GM21447 (cell line): ENCODE results near the gene MYCBP2.
"Not testable (repeated sequence)": the region's sequence is repeated elsewhere in the genome, so short reads cannot be mapped to it uniquely, and the experiment has no call there.

ENCODE experiments used
- ATAC-seq: cut with Tn5 transposase; IDR thresholded peaks from one replicate; pipeline ENCODE4 v1.9.1; 2021; ENCODE audit not compliant: unreplicated experiment

MYCBP2 gene

GRCh38 chr13:77305266-77305665 lies 21.6 kb downstream of the MYCBP2 start:
- no peak for ATAC-seq

DNA sequence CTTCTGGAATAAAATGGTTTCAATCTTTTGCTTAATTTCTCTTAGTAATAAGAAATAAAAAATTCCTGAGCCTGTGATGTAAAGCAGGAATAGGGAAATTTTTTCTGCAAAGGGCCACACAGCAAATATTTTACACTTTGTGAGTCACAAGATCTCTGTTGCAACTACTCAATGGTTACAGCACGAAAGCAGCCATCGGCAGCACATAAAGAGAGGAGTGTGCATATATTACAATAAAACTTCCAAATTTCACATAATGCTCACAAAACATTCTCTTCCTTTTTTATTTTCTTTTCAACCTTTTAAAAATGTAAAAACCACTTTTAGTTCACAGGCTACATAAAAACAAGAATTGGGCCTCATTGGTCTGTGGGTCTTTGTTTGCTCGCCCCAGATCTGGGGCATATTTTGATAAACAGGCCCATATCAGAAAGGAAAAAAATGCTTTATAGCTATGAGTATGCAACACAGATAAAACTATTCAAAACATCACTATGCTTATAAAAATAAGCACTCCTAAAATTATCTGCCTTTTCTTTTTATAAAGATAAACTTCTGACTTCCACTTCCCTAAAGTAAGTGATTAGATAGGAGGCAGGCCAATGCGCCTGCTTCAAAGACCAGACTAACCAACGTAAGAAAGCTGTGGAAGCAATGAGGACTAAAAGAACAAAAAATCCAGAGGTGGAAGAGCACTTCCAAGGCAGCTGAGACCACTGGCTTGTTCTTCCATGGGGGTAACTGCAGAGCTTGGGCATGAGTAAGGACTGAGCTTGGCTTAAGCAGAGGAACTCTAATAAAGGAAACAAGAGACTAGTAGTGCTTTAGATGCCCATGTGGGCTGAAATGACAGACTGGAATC lies 26.5 kb downstream of the MYCBP2 start:
- ATAC-seq = peak; percentile 37

DNA sequence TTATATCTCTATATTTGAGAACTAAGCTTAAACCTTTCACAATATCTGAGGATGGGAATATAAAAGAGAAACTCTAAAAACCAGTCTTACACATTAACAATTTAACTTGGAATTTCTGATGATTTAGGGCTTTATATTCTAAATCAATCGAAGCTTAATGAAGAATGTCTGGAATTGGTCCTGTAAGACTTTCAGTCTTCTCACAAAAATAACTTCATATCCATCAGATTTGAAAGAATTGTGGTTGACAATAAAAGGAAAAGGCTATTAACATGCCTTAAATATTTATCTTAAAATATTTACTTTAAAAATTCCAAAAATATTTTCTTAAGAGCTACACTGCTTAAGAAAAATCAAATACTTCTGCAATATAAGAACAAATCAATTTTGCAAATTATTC lies 27.3 kb downstream of the MYCBP2 start:
- no peak for ATAC-seq

GRCh38 chr13:77298426-77298825 lies 28.5 kb downstream of the MYCBP2 start:
- ATAC-seq = peak; percentile 79

DNA sequence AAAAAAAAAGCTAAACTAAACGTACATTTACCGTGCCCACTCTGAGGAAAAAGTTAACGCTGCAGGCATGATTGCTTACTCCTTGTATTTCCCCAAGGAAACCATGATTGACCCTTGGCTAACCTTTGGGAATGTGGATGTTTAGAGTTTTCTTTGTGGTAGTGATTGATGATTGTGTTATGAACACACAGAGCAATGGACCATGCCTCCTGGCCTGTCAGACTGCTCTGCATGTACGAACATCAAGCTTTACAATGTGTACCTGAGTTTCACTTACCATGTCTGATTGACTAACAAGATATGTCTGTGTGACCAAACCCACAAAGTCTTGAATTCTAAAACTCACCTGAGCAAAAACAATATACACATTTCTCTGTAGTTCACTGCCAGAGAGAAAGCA lies 35.1 kb downstream of the MYCBP2 start:
- ATAC-seq = no peak

DNA sequence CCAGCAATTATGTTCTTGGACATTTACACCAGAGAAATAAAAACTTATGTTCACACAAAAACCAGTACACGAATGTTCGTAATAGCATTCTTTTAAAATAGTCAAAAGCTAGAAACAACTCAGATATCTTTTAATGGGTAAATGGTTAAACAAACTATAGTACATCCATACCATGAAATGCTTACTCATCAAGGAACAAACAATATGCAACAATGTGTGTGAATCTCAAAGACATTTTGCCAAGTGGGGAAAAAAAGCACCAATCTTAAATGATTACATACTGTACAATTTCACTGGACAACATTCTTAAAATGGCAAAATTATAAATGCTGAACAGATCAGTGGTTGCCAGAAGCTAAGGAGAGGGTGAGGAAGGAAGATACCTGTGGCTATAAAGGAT lies 36.6 kb downstream of the MYCBP2 start:
- no peak for ATAC-seq

GRCh38 chr13:77289851-77290250 lies 37.0 kb downstream of the MYCBP2 start:
- no peak for ATAC-seq

GRCh38 chr13:77285632-77286031 lies 41.3 kb downstream of the MYCBP2 start:
- ATAC-seq = not testable (repeated sequence)

DNA sequence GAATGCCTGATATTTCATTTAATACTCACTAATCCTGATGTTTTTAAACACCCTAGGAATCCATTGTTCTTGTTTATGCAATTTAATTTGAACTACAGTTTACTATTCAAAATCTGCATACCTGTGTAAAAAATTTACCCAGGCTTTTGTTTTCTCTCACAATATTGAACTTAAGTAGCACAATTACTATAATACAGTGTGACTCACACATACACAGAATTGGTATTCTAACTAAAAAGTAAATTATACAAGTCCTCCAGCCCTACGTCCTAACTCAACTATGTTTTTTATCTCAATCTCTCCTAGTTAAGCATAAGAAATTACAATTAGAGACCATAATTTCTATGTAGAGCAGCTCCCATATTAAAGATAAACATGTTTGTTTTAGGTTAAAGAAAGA lies 41.8 kb downstream of the MYCBP2 start:
- no peak for ATAC-seq

DNA sequence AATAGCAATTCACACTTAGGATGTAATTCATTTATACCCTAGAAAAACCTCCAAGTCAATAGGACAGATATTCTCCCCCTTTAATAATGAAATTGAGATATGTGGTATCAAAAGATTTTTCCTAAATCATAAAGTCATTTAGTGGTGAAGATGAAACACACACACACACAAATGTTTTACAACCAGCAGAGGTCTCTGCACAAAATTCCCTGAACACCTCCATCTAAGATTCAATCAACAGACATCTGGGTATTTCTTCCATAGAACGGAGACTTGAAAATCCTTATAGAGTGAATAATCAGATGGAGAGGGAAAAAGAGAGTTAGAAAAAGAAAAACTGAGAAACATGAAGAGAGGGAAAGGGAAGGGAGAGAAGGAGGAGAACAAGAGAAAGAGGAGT lies 52.8 kb downstream of the MYCBP2 start:
- no peak for ATAC-seq

DNA sequence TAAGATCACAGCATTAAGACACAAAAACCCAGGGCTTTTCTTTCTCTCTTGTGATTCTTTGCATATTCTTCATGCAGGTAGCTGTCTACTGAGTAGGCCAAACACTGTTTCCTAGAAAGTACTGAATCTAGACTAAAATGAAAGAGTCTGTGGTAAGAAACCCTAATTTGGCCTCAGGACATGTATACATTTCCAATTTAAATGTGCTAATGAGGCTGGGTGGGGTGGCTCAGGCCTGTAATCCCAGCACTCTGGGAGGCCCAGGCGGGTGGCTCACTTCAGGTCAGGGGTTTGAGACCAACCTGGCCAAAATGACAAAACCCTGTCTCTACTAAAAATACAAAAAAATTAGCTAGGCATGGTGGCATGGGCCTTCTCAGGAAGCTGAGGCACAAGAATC lies 57.8 kb downstream of the MYCBP2 start:
- no peak for ATAC-seq

GRCh38 chr13:77267362-77267761 lies 59.5 kb downstream of the MYCBP2 start:
- ATAC-seq = no peak

DNA sequence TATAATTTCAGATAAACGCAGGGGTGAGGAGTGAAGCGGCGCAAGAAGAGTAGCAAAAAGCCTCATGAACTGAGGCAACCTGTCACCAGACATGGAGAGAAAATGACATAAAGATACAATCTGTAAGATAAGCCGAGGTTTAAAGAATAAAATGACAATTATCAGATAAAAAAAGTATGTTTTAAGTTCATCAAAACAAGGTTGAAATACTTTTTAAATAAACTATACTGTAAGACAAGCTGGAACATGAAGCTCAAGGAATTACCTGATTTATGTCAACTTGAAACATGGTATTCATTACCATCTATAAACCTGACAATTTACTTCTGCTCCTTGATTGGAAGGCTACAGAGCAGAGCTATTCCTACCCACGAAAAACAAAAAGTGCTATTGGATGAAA lies 61.6 kb downstream of the MYCBP2 start:
- ATAC-seq = no peak

DNA sequence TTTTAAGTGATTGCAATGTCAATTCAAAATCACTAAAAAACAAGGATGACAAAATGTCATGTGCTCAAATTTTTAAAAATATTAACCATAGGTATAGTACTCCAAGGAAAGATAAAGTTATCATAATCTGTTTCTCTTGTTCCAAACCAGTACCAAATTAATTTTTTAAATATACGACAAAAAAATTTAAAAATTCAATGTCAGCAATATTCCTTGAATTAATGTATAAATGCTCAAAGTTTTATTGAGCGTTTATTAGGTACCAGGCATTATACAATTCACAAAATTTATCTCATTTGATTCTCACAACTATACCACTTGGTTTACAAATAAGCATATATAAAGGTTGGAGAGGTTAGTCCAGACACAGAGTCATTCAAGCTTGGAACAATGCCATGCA lies 64.7 kb downstream of the MYCBP2 start:
- ATAC-seq = no peak

DNA sequence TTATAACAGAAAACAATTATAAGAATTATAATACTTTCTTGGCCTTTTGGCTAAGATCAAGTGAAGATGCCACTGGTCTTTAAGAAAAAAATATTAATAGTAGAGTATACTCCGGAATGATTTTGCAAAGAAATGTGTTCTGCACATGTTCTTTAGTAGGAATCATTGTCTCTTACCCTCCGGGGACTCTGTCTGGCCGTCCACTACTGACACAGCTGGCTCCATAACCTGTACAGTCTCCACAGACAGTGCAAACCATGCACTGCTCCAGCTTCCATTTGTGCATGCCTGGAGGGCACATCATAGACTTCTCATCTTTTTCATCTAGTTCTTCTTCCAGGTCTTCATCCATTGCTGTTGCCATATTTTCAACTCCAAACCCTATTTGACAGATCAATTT lies 75.9 kb downstream of the MYCBP2 start:
- no peak for ATAC-seq

- not testable (repeated sequence) for ATAC-seq
Observed at GRCh38 chr13:77245224-77245623, 81.7 kb downstream of the MYCBP2 start.

DNA sequence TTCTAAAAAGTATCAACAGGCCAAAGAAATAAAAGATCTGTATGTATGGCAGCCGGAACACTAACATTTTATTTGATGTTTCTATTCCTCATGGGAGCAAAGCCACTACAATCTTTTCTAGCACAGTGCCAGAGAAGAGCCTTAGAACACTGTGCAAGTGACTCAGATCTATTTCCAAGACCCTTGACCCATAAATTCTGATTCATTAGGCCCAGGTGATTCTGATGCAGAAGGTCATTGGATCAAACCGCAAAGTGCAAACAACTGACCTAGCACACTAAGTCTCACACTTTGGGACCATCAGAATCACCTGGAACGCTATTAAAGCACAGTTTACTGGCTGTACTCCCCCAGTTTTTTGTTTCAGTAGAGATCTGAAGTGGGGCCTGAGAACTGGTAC lies 87.6 kb downstream of the MYCBP2 start:
- ATAC-seq = no peak

DNA sequence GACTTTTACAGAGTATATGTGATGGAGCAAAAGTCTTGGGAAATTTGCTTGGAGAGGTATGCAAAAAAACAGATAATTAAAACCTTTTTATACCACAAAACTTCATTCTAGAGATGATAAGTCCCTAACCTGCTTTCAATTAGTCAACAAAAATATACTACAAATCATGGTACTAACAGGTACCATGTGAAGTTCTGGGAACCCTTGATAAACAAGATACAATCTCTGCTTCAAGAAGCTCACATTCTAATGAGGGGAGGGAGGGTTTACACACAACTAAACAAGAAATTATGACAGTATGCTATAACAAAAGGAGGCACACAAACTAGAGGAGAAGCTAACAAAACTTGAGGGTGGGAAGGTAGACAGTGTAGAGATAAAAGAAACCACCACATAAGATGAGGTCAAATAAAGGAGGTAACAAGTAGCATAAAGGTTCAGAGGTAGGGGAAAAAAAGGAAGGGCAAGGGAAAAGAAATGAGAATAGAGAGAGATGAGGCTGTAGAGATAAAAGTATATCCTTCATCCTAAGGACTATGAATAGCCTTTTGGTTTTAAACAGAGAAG lies 91.4 kb downstream of the MYCBP2 start:
- ATAC-seq = no peak

DNA sequence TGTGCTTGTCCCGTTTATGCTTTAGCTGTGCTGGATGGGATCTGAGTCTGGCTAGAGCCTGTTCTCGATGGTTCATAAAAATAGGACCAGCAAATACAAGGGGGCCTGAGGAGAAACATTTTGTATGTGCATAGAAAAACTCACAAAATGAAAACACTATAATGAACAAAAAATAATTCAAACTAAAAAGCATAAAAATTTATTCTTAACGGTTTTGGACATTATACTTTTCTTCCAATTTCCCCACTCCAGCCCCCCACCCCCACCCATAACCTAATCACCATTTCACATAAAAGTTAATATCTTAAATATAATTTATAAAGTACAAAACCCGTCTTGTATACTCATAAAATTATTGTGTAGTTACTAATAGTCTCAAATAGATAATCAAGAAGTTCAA lies 93.7 kb downstream of the MYCBP2 start:
- ATAC-seq = no peak

DNA sequence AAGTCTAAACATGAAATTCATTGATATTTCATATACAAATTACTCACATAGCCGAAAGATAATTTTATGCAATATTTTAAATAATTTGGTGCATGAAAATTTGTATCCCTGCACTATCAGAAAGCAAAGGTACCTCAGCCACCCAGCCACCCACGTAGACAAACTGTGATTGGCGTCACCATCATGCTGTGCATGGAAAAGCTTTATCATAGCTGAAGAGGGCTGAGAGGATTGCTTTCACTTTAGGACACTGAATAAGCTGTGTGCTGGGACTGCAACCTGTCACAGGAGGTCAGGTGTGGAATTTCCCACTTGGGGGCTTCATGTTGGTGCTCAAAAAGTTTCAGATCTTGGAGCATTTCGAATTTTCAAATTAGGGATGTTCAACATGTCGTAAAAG lies 96.3 kb downstream of the MYCBP2 start:
- no peak for ATAC-seq

DNA sequence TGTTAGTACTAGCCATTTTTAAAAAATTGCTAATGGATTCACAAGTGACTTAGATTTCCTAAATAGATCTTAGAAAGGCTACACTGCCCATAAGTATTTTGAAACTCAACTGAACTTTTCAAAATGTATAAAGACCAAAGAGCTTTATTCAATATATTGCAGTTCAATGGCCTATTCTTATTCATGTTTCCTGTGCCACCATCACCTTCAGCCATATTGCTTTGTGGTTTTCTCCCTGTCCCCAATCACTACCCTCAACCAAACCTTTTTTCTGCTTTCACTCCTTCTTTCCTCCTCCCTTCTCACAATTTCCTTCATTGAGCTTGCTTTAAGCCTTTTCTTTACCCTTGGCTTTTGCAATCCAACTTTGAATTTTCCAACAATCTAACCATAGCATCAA lies 100.9 kb downstream of the MYCBP2 start:
- ATAC-seq = no peak

DNA sequence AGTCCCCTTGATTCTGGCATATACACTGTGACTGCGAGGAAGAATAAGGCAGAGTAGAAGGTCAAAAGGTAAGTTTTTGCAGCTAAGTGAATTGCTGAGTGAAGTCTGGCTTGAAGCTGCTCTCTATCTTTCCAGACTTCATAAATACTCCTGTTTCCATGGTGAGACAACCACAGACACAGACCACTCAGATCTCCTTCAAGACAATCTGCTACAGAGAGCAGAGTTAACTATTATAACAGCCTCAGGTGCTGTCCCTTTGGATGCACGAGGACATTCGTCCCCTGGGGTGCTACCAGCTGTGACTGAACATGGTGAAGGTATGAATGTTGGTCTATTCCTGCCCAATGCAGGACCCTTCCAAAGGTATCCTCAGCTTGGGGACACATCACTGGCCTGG lies 104.0 kb downstream of the MYCBP2 start:
- no peak for ATAC-seq
